GM19468 (cell line): ENCODE measurements around the gene MNT.

Source experiments
- ATAC-seq: cut with Tn5 transposase; IDR thresholded peaks from one replicate; pipeline ENCODE4 v1.9.1; 2021; ENCODE audit warnings: mild to moderate bottlenecking, moderate library complexity, moderate number of reproducible peaks; ENCODE audit not compliant: unreplicated experiment; ENCODE audit errors: extremely low read depth

MNT gene

DNA sequence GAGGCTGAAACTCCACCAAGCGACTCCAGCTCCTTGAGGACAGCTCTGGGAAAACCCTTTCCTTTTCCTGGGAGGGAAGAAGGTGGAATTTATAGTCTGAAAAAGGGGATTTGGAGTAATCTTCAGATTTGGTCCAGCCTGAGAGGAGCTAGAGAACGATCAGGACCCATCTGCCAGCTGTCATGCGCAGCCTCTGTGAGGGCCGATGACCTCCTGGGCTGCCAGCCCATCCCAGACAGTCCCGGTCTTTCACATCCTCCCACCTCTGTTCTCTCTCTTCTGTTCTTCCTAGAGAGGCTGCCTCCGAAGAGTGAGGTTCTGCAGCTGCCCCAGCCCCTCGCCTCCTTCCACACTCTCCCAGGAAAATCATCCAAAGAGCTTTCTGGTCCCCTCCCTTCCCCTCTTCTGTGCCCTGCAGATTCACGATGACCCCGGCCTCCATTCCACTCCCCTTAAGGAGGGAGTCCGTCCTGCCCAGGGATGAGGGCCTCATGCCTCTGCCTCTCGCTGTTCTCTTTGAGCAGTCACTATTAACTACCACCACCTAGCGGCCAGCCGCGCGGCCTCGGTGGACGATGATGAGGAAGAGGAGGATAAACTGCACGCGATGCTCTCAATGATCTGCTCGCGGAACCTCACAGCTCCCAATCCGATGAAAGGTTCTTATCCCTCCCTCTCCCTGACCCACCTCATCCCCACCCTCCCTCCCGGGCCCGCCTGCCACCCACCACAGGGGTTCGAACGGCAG, 33.9 kb downstream of the MNT start:
- no peak for ATAC-seq

DNA sequence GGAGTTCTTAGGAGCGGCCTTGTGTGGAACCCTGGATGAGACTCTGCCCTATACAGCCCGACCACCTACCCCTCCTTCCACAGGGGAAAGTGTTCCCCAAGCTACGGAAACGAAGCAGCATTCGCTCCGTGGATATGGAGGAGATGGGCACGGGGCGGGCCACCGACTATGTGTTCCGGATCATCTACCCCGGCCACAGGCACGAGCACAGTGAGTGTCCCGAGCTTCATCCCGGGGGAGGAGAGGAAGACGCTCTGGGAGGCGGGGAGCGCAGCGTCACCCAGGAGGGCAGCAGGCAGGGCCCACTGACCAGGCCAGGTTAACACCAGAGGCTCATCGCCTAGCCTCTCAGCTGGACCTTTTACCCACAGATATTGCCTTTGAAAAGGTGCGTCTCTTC, 35.7 kb downstream of the MNT start:
- ATAC-seq, result no peak

DNA sequence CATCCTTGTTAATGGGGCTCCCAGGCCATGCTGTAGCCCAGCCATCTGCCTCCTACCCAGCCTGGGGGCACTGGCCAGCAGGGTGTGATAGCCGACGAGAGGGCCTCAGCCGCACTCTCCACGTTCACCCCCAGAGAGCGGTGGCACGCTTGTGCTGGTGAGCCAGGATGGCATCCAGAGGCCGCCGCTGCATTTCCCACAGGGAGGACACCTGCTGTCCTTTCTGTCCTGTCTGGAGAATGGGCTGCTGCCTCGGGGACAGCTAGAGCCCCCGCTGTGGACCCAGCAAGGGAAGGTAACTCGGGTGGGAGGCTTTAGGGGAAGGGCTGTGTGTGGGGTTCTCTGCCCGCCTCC, 36.1 kb downstream of the MNT start:
- no peak for ATAC-seq

DNA sequence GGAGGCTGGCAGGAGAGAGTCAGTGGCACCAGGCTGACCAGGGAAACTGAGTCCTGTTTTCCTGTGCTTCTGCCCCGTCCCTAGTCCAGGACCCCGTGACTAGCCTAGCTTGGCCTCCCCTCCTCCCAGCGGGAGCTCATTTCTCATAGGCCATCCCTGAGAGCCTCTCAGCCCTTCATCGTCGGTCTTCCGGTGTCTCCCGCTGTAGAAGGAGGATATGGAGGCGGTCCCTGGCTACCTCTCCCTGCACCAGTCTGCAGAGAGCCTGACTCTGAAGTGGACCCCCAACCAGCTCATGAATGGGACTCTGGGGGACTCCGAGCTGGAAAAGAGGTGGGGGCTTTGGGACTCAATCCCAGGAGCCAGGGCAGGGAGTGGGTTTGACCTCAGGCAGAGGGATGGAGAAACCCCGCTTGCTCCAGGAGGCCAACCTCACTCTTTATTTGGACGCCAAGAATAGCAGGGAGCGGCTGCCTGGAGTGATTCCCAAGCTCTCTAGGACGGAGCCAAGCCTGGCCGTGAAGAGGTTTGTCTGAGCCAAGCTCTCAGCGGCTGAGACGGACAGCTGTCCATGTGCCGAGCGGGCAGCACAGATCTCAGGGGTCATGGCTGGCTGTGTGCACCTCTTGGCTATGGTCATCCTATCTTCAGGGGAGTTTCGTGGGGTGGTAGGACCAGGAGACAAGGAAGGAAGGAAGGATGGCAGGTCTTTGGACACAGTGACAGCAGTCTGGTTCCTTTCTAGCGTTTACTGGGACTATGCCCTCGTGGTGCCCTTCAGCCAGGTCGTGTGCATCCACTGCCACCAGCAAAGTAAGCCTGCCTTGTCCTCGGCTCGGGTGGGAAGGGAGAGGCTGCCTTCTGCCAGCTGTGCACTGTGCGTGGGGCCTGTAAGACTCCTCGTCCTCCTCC, 36.8 kb downstream of the MNT start:
- ATAC-seq, result no peak

DNA sequence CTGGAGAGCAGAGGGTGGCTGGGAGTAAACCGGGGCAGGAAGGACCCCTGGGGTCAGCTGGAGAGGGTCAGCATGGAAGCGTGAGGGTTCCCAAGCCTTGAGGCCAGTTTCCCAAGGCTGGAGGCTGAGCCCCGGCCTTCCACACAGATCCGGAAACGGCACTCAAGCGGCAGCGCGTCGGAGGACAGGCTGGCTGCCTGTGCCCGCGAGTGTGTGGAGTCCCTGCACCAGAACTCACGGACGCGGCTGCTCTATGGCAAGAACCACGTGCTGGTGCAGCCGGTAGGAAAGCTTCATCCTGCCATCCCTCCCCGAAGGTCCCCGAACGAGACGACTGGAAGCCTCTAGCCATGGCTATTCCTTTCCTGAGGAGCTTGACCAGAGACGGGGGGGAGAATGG, 37.5 kb downstream of the MNT start:
- ATAC-seq, result no peak

DNA sequence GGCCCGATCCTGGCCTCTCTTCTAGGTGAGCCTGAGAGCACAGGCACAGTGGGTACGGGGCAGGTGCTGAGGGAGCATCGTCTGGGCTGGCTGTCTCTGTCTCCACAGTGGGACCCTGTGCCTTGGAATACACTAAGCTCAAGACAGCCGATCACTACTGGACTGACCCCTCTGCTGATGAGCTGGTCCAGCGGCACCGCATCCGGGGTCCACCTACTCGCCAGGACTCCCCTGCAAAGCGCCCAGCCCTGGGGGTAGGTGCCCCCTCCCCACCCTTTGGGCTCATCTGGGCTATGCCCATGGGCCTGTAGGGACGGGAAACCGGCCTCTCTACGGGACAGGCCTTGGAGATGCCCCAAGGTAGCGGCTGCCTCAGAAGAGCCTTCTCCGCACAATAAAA, 38.0 kb downstream of the MNT start:
- ATAC-seq, result no peak

DNA sequence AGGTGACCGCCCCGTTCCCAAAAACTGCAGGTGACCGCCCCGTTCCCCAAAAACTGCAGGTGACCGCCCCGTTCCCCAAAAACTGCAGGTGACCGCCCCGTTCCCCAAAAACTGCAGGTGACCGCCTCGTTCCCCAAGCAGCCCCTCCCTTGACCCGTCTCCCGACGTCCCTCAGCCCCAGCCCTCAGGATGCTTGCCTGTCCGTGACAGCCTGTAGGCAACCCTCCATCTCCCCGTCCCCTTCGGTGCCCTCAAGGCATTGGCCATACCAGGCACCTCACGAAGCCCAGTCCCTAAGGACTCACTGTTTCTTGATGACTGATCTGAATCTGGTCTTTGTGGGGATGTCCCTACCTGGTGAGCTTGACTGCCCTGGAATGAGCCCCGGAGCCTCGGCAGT, 38.4 kb downstream of the MNT start:
- ATAC-seq, result no peak

DNA sequence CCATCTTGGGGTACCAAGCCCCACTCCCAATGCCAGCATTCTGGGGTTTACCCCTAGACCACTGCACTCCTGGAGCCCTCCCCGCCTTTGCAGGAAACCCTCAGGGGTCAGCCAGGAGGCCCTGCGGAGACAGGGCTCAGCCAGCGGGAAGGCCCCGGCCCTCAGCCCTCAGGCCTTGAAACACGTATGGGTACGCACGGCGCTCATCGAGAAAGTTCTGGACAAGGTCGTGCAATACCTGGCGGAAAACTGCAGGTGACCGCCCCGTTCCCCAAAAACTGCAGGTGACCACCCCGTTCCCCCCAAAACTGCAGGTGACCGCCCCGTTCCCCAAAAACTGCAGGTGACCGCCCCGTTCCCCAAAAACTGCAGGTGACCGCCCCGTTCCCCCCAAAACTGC, 38.8 kb downstream of the MNT start:
- ATAC-seq, result no peak

DNA sequence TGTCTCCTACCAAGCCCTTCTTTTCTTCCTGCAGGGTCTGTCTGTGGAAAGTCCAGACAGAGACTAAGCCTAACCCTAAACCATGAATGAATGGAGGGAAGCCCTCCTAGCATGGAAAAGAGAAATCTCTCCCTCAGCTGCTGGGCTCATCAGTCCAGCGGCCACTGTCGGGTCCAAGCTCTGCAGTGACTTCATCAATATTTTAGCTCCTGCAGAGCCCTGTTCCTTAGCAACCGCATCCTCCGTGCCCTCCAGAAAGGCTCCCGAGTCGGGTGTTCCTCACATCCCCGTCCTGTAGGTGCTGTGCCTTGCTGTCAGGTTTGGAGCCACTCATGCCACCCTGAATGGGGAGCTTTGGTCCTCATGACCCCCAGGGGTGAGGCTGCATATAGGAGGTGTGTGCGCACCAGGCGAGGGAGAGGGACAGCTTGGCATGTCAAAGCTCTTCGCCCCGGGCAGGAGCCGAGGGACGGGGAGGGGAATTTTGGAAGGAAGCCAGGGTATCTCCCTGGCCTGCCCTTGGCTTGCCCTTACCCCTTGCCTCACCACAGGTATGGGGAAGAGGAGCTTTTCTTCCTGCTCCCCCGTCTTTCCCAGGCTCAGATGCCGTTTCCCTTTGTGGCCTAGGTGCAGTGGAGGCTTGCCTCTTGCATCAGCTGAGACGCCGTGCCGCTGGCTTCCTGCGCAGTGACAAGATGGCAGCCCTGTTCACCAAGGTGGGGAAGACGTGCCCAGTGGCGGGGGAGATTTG, 39.7 kb downstream of the MNT start:
- ATAC-seq, result no peak

DNA sequence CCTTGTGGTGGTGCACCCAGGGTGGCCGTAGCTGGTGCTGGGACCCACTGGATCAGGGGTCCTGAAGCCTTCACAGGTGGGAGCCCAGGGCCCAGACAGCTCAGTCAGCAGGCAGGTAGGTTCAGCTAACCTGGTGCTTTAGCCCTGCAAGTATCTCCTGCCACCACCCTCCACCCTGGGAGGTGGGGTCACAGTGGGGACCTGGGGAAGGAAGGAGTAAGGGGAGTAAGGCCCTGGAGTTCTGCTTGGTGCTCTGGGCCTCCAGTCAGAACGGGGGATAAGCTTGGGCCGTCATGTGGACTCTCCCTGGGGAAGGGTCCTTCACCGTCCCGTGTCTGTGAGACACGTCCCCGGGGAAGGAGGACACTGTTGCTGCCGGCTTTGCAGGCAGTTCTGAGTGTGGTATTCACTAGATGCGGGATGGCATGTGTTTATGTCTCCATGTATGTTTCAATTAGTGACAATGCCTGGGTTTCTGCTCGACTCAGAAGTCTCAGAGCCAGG, 42.9 kb downstream of the MNT start:
- no peak for ATAC-seq

DNA sequence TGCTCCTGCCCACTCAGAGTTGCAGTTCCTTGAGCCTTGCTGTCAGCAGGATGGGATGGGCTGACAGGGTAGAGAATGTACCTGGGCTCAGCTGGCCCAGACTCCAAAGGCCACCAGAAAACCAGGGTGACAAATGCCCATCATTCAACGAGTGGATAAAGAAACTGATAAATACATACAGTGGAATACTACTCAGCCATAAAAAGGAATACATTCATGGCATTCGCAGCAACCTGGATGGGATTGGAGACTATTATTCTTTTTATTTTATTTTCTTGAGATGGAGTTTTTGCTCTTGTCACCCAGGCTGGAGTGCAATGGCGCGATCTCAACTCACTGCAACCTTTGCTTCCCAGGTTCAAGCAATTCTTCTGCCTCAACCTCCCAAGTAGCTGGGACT, 43.6 kb downstream of the MNT start:
- no peak for ATAC-seq

DNA sequence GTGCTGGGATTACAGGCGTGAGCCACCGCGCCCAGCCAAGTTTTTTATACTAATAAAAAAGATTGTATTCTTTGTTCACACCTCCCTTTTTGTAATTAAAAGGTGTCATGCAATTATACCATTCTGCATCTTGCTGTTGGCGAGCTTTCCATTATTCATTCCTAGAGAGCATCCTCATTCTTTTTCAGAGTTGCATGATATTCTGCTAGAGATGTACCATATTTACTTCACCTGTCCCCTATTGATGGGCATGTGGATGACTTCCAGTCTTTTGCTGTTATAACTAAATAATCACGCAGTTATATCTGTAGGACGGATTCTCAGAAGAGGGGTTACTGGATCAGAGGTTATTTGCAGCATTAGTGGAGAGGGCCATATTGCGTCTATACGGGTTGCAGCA, 46.5 kb downstream of the MNT start:
- no peak for ATAC-seq

DNA sequence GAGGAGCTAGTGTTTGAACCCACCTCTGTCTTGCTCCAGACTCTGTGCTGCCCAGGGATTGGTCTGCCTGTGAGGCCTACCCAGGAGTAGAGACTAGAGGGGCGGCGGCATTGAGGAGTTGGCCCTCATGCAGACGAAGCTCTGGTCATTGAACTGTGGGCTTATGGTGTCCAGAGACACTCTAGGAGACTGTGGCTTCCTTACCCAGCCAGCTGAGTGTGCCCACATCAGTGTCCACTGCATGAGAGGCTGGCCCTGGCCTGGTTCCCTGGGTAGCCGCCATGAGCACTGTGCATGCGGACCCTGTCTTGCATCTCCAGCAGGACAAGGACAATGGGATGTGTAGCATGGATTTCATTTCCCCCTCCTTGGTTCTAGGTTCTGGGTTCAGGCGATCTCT, 49.6 kb downstream of the MNT start:
- no peak for ATAC-seq

DNA sequence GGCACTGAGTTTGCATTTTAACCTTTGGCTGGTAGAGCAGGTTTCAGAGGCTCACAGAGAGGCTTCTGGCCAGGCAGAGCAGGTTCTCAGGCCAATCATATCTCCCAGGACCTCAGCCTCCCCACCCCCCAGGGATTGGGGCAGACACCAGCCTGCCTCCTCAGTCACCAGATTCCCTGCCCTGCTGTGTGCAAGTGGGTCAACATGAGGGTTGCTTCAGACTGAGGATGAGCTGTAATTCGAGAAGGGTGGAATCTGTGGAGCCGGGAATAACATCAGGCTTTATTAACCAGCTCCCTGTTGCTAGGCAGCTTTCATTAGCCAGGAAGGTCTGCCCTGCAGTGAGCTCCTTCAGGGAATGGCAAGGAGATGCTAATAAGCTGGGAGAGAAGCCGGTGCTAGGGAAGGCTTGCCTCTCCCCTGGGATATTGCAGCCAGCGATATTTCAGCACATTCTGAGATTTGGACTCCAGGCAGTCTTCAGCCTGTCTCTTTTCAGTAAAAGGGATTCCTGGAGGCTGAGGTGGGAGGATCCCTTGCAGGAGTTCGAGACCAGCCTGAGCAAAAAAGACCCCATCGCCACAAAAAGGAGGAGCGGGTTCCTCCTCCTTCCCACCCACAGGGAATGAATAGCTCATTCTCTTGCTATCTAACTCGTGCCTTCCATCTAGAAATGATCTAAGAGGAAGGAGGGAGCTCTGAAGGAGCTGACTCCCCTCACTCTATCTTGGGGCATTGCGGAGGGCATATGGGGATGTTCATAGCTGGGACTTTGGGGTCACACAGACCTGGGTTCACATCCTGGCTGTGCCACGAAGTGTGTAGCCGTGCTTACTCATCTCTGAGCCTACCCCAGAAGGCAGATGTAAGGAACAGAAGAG, 52.8 kb downstream of the MNT start:
- ATAC-seq, result no peak

DNA sequence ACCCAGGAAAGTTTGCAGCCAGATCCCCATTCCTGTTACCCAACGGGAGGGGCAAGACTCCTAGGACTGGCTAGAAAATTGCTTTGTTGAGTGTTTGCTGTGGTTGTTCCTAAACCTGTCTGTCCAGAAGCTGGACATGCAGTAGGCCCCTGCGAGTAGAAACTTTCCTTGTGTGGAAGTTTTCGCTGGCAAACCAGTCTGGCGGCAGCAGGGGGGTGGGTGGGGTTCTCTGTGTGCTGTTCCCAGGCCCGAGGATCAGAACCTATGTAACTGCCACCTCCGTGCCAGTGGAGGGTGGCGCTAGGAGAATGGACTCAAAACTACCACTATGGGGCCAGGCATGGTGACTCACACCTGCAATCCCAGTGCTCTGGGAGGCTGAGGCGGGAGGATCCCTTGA, 54.4 kb downstream of the MNT start:
- no peak for ATAC-seq

DNA sequence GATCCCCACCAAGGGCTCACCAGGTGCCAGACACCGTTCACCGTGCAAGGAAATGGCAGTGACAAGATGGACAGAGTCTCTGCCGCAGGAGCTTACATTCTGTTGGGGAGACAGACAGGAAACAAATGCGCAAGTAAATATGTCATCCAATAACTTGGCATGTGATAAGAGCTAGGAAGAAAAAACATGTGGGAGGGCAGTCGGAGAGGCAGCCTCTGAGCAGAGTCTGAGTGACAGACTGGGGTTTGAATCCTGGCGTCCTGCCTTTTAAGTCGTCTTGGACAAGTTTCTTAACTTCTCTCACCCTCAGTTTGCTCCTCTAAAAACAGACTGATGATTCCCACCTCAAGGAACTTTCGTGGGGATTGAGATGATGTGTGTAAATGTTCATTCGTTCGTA, 56.3 kb downstream of the MNT start:
- no peak for ATAC-seq

DNA sequence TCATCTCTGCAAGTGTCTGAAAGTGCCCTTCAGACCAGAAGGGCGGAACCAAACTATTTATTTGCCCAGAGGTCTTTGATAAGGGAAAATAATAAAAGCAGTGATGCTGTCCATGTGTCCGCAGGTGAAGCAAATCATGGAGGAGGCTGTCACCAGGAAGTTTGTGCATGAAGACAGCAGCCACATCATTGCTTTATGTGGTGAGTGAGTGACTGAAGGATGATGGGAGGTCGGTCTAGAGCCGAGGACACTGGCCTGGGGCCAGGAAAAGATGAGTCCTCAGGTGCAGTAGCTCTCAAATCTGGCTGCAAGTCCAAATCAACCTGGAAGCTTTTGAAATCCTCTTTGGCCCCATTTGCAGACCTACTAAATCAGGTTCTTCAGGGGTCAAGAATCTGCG, 57.4 kb downstream of the MNT start:
- no peak for ATAC-seq

DNA sequence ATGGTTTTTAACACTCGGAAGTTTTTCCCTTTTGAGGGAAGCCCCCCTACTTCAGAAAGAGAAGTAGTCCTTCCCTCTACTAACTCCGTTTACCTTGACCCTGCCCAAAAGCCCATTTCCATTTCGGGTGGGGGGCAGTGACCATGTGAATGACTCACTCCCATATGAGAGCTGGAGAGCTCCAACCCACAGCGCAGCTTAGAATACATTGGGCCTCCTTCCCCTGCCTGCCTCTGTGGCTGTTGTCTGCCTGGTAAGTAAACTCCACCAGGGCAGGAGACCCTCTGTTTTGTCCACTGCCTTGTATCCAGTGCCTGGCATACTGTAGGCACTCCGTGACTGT, 62.6 kb downstream of the MNT start:
- ATAC-seq, result no peak

DNA sequence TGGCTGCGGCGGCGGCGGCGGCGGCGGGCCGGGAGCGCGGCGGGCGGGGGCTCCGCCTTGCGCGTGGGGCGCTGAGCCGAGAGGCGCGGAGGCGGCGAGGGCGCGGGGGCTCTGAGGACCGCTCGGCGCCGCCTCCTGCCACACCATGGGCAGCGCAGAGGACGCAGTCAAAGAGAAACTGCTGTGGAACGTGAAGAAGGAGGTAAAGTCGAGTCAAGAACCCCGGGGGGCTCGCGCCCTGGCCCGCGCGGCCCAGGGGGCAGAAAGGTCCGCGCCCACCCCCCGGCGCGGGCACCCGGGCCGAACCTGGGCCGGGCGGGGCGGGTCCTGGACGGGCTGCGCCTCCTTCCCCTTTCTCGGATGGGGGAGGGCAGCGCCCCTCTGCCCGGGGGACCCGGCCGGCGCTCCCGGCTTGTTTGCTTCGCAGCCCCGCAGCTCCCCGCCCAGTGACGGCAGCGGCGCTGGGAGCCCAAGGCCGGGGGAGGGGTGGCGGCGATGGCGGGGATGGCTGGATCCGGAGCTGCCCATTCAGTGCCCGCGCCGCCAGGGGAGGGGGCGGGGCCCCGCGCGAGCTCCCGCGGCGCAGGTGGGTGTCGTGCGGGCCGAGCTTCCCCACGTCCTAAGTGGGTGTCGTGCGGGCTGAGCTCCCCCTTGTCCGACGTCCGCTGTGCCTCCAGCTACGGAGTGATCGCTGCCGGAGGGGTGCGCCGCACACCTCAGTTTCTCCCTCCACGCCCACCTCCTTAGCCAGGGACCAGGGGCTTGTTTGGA, 63.1 kb downstream of the MNT start:
- ATAC-seq, result no peak
